ENCODE data around the gene LARP4.
"Not testable (repeated sequence)": the region's sequence is repeated elsewhere in the genome, so short reads cannot be mapped to it uniquely, and the experiment has no call there.

The LARP4 gene

GRCh38 chr12:50400638-50401499 lies at the start of gene LARP4:
TSS of gene LARP4 (plus strand) at chr12:50400885. CDS start at chr12:50401011, 126 bp downstream.
- DNase-seq, result peak; percentile 97

- no peak for DNase-seq
Observed at GRCh38 chr12:50351120-50352043, 49.3 kb upstream of the LARP4 start.

GRCh38 chr12:50353404-50353803 lies 47.3 kb upstream of the LARP4 start:
- DNase-seq, result no peak

GRCh38 chr12:50353869-50354593 lies 46.7 kb upstream of the LARP4 start:
- no peak for DNase-seq

GRCh38 chr12:50354908-50355307 lies 45.8 kb upstream of the LARP4 start:
- DNase-seq, result no peak

- no peak for DNase-seq
Observed at GRCh38 chr12:50355365-50355764, 45.3 kb upstream of the LARP4 start.

GRCh38 chr12:50362671-50363070 lies 38.0 kb upstream of the LARP4 start:
- no peak for DNase-seq

GRCh38 chr12:50363141-50363540 lies 37.5 kb upstream of the LARP4 start:
- no peak for DNase-seq

GRCh38 chr12:50365709-50366406 lies 34.8 kb upstream of the LARP4 start:
- no peak for DNase-seq

GRCh38 chr12:50370672-50371071 lies 30.0 kb upstream of the LARP4 start:
- not testable (repeated sequence) for DNase-seq

- DNase-seq, result no peak
Observed at GRCh38 chr12:50375802-50376201, 24.9 kb upstream of the LARP4 start.

GRCh38 chr12:50380761-50381325 lies 19.8 kb upstream of the LARP4 start:
- DNase-seq, result no peak

- no peak for DNase-seq
Observed at GRCh38 chr12:50387487-50387886, 13.2 kb upstream of the LARP4 start.

- no peak for DNase-seq
Observed at GRCh38 chr12:50387972-50388478, 12.7 kb upstream of the LARP4 start.

GRCh38 chr12:50388793-50389192 lies 11.9 kb upstream of the LARP4 start:
- not testable (repeated sequence) for DNase-seq

- no peak for DNase-seq
Observed at GRCh38 chr12:50390316-50390741, 10.4 kb upstream of the LARP4 start.

GRCh38 chr12:50394469-50395029 lies 6.1 kb upstream of the LARP4 start:
- DNase-seq, result no peak

GRCh38 chr12:50397117-50397650 lies 3.5 kb upstream of the LARP4 start:
- no peak for DNase-seq

- no peak for DNase-seq
Observed at GRCh38 chr12:50398931-50399330, 1.8 kb upstream of the LARP4 start.

- DNase-seq, result no peak
Observed at GRCh38 chr12:50400104-50400637, 514 bp upstream of the LARP4 start.

Data from SHP77 treated with DMSO at 0.1 percent for 48 hours (cell line).